WTC11 (cell line): ENCODE measurements around the gene B3GAT1. TPM values are rescaled to one million over a fixed set of nuclear protein-coding genes. Genes with fewer than 3 reads are reported as not detected.

Experiments
- ATAC-seq: fragments of 200-7000 bp; cut with Tn5 transposase; 2 replicates; pipeline ENCODE4 v1.10.0; 2021; ENCODE audit warnings: mild to moderate bottlenecking, moderate library complexity
- CTCF ChIA-PET: fragments of 300-600 bp; sonication (Branson Sonifier 250); formaldehyde crosslinking; loops from one replicate; lab custom pipeline; 2021; ENCODE audit warnings: antibody characterized with exemption; lab: Charles Lee
- POLR2A ChIA-PET: fragments of 350-600 bp; sonication (Branson Sonifier 250); formaldehyde crosslinking; loops from one replicate; lab custom pipeline; 2021; ENCODE audit warnings: antibody characterized with exemption; lab: Charles Lee
- DNase-seq: peaks from one replicate; pipeline ENCODE4 v3.0.0; 2021; ENCODE audit warnings: low spot score
- H3K27ac Mint-ChIP-seq: 2 replicates; pipeline ENCODE4 v1.8.0; 2021; ENCODE audit warnings: mixed read lengths
- H3K27me3 Mint-ChIP-seq: 2 replicates; pipeline ENCODE4 v1.8.0; 2021; ENCODE audit warnings: low read depth, mild to moderate bottlenecking, moderate library complexity, mixed read lengths
- H3K36me3 Mint-ChIP-seq: 2 replicates; pipeline ENCODE4 v1.8.0; 2021; ENCODE audit warnings: mixed read lengths
- H3K4me1 Mint-ChIP-seq: 2 replicates; pipeline ENCODE4 v1.8.0; 2022; ENCODE audit warnings: mixed read lengths
- H3K4me3 Mint-ChIP-seq: 2 replicates; pipeline ENCODE4 v1.8.0; 2021; ENCODE audit warnings: mild to moderate bottlenecking, moderate library complexity, mixed read lengths
- H3K9me3 Mint-ChIP-seq: 2 replicates; pipeline ENCODE4 v1.8.0; 2021; ENCODE audit warnings: mixed read lengths
- CBFB ChIP-seq: sonication (generic); formaldehyde crosslinking; IDR thresholded peaks from 2 replicates; pipeline ENCODE4 v1.8.1; 2022; ENCODE audit warnings: mild to moderate bottlenecking, low read depth, missing genetic modification reagents
- CREB1 ChIP-seq: sonication (generic); formaldehyde crosslinking; IDR thresholded peaks from 2 replicates; pipeline ENCODE4 v1.8.0; 2023; ENCODE audit warnings: mild to moderate bottlenecking, missing genetic modification reagents
- EMX1 ChIP-seq: fragments of 250-450 bp; sonication (Bioruptor Pico); IDR thresholded peaks from 2 replicates; pipeline ENCODE4 v1.8.0; 2021; ENCODE audit warnings: mild to moderate bottlenecking
- JUN ChIP-seq: sonication (generic); formaldehyde crosslinking; IDR thresholded peaks from 2 replicates; pipeline ENCODE4 v1.8.0; 2023; ENCODE audit warnings: mild to moderate bottlenecking, missing genetic modification reagents
- KAT7 ChIP-seq: sonication (generic); formaldehyde crosslinking; IDR thresholded peaks from 2 replicates; pipeline ENCODE4 v1.8.1; 2023; ENCODE audit warnings: missing genetic modification reagents, mild to moderate bottlenecking, borderline replicate concordance
- NFATC4 ChIP-seq: fragments of 250-450 bp; sonication (Bioruptor Pico); IDR thresholded peaks from 2 replicates; pipeline ENCODE4 v1.9.0; 2021; ENCODE audit warnings: mild to moderate bottlenecking
- NFYB ChIP-seq: sonication (generic); formaldehyde crosslinking; conservative IDR thresholded peaks from 2 replicates; pipeline ENCODE4 v1.8.0; 2022; ENCODE audit warnings: low read depth, missing genetic modification reagents
- SMAD4 ChIP-seq: sonication (generic); formaldehyde crosslinking; IDR thresholded peaks from 2 replicates; pipeline ENCODE4 v1.8.0; 2022; ENCODE audit warnings: mild to moderate bottlenecking, missing genetic modification reagents
- SP1 ChIP-seq: sonication (generic); formaldehyde crosslinking; conservative IDR thresholded peaks from 2 replicates; pipeline ENCODE4 v1.8.1; 2022; ENCODE audit warnings: missing genetic modification reagents
- TCF7 ChIP-seq: sonication (generic); formaldehyde crosslinking; IDR thresholded peaks from 2 replicates; pipeline ENCODE4 v1.8.0; 2022; ENCODE audit warnings: mild to moderate bottlenecking, low read depth, missing genetic modification reagents, moderate library complexity
- TEAD1 ChIP-seq: sonication (generic); formaldehyde crosslinking; IDR thresholded peaks from 2 replicates; pipeline ENCODE4 v1.8.0; 2022; ENCODE audit warnings: mild to moderate bottlenecking, missing genetic modification reagents
- ZNF219 ChIP-seq: sonication (generic); formaldehyde crosslinking; IDR thresholded peaks from 2 replicates; pipeline ENCODE4 v1.8.0; 2023; ENCODE audit warnings: missing genetic modification reagents, mild to moderate bottlenecking, borderline replicate concordance
- ZNF263 ChIP-seq: sonication (generic); formaldehyde crosslinking; IDR thresholded peaks from 2 replicates; pipeline ENCODE4 v1.8.1; 2022; ENCODE audit warnings: low read depth, mild to moderate bottlenecking, moderate library complexity, missing genetic modification reagents
- ZNF416 ChIP-seq: fragments of 250-450 bp; sonication (Bioruptor Pico); IDR thresholded peaks from 2 replicates; pipeline ENCODE4 v1.9.0; 2021; ENCODE audit warnings: mild to moderate bottlenecking, inconsistent platforms
- total RNA-seq: library from RNA; stranded (reverse); gene quantifications from 3 replicates; pipeline ENCODE4 v1.2.3, GENCODE V29; 2021
- TF ChIP-seq, protein P1 (sequence below): fragments of 200-600 bp; IDR thresholded peaks from 2 replicates; pipeline ENCODE4 v1.8.0; 2022; ENCODE audit warnings: antibody characterized with exemption
- TF ChIP-seq, protein P2 (sequence below): fragments of 250-450 bp; sonication (Bioruptor Pico); IDR thresholded peaks from 2 replicates; pipeline ENCODE4 v1.9.0; 2021; ENCODE audit warnings: mild to moderate bottlenecking
- TF ChIP-seq, protein P3 (sequence below): sonication (generic); formaldehyde crosslinking; IDR thresholded peaks from 2 replicates; pipeline ENCODE4 v1.8.1; 2022; ENCODE audit warnings: missing genetic modification reagents, borderline replicate concordance
- TF ChIP-seq, protein P4 (sequence below): sonication (generic); formaldehyde crosslinking; conservative IDR thresholded peaks from 2 replicates; pipeline ENCODE4 v1.8.1; 2022; ENCODE audit warnings: mild to moderate bottlenecking, missing genetic modification reagents
- TF ChIP-seq, protein P5 (sequence below): sonication (generic); formaldehyde crosslinking; IDR thresholded peaks from 2 replicates; pipeline ENCODE4 v1.8.1; 2022; ENCODE audit warnings: mild to moderate bottlenecking, moderate library complexity, missing genetic modification reagents
- TF ChIP-seq, protein P6 (sequence below): sonication (generic); formaldehyde crosslinking; IDR thresholded peaks from 2 replicates; pipeline ENCODE4 v1.8.1; 2023; ENCODE audit warnings: mild to moderate bottlenecking, moderate library complexity, missing genetic modification reagents

Gene B3GAT1
- total RNA-seq, 1 experiment from 2014 or later: 30.0 TPM

DNA sequence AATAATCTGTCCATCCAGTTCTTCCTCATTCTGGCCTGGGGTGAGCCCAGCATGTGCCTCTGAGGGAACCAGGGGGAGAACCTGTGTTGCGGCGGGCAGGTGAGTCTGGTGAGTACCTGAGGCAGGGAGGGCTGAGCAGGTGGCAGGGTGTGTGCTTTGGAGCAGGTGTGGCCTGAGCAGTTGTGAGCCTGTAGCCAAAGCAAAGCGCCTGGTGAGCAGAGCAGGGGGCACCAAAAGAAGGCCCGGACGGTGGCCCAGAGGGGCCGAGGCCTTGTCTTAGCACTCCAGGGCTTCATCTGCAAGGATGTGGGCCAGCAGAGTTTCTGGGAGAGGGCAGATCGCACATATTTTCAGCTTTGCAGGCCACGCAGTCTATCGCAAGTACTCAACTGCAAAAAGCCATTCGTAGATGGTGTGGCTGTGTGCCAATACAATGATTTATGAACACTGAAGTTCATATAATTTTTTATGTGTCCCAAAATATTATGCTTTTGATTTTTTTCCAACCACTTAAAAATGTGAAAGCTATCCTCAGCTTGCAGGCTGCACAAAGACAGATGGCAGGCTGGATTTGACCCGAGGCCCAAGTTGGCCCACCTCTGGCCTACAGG lies 71.6 kb downstream of the B3GAT1 start (continued):
- TF ChIP-seq, protein P1, sequence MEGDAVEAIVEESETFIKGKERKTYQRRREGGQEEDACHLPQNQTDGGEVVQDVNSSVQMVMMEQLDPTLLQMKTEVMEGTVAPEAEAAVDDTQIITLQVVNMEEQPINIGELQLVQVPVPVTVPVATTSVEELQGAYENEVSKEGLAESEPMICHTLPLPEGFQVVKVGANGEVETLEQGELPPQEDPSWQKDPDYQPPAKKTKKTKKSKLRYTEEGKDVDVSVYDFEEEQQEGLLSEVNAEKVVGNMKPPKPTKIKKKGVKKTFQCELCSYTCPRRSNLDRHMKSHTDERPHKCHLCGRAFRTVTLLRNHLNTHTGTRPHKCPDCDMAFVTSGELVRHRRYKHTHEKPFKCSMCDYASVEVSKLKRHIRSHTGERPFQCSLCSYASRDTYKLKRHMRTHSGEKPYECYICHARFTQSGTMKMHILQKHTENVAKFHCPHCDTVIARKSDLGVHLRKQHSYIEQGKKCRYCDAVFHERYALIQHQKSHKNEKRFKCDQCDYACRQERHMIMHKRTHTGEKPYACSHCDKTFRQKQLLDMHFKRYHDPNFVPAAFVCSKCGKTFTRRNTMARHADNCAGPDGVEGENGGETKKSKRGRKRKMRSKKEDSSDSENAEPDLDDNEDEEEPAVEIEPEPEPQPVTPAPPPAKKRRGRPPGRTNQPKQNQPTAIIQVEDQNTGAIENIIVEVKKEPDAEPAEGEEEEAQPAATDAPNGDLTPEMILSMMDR: no peak
- TF ChIP-seq, all 79 proteins: peak for 0

DNA sequence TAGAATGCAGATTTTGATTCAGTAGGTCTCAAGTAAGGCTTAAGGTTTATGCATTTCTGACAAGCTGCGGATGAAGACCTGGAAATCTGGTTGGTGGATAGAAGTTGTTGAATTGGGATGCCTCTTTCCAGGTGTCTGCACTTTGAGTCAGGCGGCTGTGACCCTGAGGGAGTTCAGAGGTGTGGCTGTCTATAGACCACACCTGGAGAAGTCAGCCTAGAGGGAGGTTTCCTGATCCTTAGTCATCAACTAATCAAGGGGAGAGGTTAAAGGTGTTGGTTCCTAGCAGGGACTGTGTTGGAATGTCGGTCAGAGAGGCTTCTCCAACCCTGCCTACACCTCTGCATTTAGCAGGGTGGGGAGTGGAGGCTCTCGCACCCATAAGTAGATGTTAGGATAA lies 72.3 kb downstream of the B3GAT1 start:
- ChIA-PET CTCF (no interaction called here), POLR2A (no interaction called here)
- DNase-seq: no peak
- H3K27ac Mint-ChIP-seq: no peak overlapping the region
- H3K9me3 Mint-ChIP-seq: no peaks in the 10 kb centered on the region
- H3K4me1 Mint-ChIP-seq: no peaks in the 10 kb centered on the region; the same call in 1 of the 2 replicates
- H3K4me3 Mint-ChIP-seq: no peak overlapping the region
- H3K36me3 Mint-ChIP-seq: no peaks in the 10 kb centered on the region
- no peak for TF ChIP-seq SMAD4 (CRISPR knock-in tag)
- TF ChIP-seq ZNF416: no peak
- no peak for TF ChIP-seq ZNF219 (CRISPR knock-in tag)
- TF ChIP-seq CREB1 (CRISPR knock-in tag): no peak
- no peak for TF ChIP-seq JUN (CRISPR knock-in tag)
- TF ChIP-seq SP1 (CRISPR knock-in tag): no peak
- no peak for TF ChIP-seq ZNF263 (CRISPR knock-in tag)
- TF ChIP-seq, protein P2, sequence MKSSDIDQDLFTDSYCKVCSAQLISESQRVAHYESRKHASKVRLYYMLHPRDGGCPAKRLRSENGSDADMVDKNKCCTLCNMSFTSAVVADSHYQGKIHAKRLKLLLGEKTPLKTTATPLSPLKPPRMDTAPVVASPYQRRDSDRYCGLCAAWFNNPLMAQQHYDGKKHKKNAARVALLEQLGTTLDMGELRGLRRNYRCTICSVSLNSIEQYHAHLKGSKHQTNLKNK: no peak
- TF ChIP-seq, protein P3, sequence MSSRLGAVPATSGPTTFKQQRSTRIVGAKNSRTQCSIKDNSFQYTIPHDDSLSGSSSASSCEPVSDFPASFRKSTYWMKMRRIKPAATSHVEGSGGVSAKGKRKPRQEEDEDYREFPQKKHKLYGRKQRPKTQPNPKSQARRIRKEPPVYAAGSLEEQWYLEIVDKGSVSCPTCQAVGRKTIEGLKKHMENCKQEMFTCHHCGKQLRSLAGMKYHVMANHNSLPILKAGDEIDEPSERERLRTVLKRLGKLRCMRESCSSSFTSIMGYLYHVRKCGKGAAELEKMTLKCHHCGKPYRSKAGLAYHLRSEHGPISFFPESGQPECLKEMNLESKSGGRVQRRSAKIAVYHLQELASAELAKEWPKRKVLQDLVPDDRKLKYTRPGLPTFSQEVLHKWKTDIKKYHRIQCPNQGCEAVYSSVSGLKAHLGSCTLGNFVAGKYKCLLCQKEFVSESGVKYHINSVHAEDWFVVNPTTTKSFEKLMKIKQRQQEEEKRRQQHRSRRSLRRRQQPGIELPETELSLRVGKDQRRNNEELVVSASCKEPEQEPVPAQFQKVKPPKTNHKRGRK (CRISPR knock-in tag): no peak
- TF ChIP-seq, protein P4, sequence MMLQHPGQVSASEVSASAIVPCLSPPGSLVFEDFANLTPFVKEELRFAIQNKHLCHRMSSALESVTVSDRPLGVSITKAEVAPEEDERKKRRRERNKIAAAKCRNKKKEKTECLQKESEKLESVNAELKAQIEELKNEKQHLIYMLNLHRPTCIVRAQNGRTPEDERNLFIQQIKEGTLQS (CRISPR knock-in tag): no peak
- TF ChIP-seq NFATC4: no peak
- TF ChIP-seq KAT7 (CRISPR knock-in tag): no peak
- no peak for TF ChIP-seq TCF7
- TF ChIP-seq CBFB (CRISPR knock-in tag): no peak
- TF ChIP-seq, protein P5, sequence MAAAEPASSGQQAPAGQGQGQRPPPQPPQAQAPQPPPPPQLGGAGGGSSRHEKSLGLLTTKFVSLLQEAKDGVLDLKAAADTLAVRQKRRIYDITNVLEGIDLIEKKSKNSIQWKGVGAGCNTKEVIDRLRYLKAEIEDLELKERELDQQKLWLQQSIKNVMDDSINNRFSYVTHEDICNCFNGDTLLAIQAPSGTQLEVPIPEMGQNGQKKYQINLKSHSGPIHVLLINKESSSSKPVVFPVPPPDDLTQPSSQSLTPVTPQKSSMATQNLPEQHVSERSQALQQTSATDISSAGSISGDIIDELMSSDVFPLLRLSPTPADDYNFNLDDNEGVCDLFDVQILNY: no peak
- TF ChIP-seq, protein P6, sequence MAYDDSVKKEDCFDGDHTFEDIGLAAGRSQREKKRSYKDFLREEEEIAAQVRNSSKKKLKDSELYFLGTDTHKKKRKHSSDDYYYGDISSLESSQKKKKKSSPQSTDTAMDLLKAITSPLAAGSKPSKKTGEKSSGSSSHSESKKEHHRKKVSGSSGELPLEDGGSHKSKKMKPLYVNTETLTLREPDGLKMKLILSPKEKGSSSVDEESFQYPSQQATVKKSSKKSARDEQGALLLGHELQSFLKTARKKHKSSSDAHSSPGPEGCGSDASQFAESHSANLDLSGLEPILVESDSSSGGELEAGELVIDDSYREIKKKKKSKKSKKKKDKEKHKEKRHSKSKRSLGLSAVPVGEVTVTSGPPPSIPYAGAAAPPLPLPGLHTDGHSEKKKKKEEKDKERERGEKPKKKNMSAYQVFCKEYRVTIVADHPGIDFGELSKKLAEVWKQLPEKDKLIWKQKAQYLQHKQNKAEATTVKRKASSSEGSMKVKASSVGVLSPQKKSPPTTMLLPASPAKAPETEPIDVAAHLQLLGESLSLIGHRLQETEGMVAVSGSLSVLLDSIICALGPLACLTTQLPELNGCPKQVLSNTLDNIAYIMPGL: no peak
- no peak for TF ChIP-seq NFYB
- no peak for TF ChIP-seq TEAD1 (CRISPR knock-in tag)
- TF ChIP-seq EMX1 (CRISPR knock-in tag): no peak
- peaks cover 1% of the 10 kb centered on the region for H3K27me3 Mint-ChIP-seq
- ATAC-seq: no peak
